ENCODE data around the gene CYCS.

DNA sequence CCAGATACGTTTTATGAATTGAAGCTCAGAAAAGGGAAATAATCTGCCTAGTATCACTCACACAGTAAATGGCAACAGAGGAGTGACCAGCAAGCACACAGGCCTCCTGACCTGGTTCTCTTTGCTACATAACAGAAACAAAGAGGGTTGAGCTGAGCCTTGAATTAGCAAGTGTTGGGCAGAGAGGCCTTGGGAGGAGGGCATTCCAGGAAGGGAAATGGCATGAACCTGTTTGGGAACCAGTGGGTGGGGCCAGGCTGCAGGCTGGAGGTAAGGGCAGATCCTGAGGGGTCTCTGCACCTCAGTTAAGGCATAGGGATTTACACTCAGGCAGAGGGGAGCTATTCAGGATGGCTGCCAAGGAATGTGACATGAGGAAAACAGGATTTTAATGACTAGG, 24.8 kb upstream of the CYCS start:
- TF ChIP-seq, protein P1, sequence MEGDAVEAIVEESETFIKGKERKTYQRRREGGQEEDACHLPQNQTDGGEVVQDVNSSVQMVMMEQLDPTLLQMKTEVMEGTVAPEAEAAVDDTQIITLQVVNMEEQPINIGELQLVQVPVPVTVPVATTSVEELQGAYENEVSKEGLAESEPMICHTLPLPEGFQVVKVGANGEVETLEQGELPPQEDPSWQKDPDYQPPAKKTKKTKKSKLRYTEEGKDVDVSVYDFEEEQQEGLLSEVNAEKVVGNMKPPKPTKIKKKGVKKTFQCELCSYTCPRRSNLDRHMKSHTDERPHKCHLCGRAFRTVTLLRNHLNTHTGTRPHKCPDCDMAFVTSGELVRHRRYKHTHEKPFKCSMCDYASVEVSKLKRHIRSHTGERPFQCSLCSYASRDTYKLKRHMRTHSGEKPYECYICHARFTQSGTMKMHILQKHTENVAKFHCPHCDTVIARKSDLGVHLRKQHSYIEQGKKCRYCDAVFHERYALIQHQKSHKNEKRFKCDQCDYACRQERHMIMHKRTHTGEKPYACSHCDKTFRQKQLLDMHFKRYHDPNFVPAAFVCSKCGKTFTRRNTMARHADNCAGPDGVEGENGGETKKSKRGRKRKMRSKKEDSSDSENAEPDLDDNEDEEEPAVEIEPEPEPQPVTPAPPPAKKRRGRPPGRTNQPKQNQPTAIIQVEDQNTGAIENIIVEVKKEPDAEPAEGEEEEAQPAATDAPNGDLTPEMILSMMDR (conservative IDR thresholded peaks at IDR 0.05; ENCODE audit: low read length): no peak
- TF ChIP-seq EZH2phosphoT487 (IDR thresholded peaks at IDR 0.05; ENCODE audit: borderline replicate concordance, low read depth, low read length): no peak
